H1 (cell line): Measurements from ENCODE around the gene C1orf21. TPM values are rescaled to one million over a fixed set of nuclear protein-coding genes. Genes with fewer than 3 reads are reported as not detected.

Experiments
- CTCF ChIA-PET: fragments of 300-600 bp; sonication (Branson Sonifier 250); formaldehyde crosslinking; loops from one replicate; lab custom pipeline; 2021; ENCODE audit not compliant: partially characterized antibody; lab: Charles Lee
- POLR2A ChIA-PET: fragments of 300-600 bp; sonication (Branson Sonifier 250); formaldehyde crosslinking; loops from one replicate; lab custom pipeline; 2021; ENCODE audit warnings: inconsistent platforms; ENCODE audit not compliant: partially characterized antibody; lab: Charles Lee
- DNase-seq, 2 experiments: peaks; one replicate each; pipeline versions ENCODE4 v3.0.0 to v3.0.0-alpha.2; 2010 to 2022; ENCODE audit warnings: low spot score in 2 of 2, low read depth in 1 of 2, mixed read lengths in 1 of 2
- FAIRE-seq: peaks from 2 replicates; lab custom pipeline; 2011; peaks lifted over from hg19 to GRCh38; lab: Jason Lieb, UNC
- H2AFZ ChIP-seq: 2 replicates; pipeline ENCODE4 v1.8.1; 2012; ENCODE audit warnings: low read length, inconsistent platforms
- H2AK5ac ChIP-seq: 2 replicates; pipeline ENCODE4 v1.6.1; 2013; ENCODE audit warnings: low read depth, low read length
- H2BK120ac ChIP-seq: replicated peaks from 2 replicates; pipeline ENCODE3; 2013; ENCODE audit warnings: low read depth, low read length, inconsistent platforms
- H2BK12ac ChIP-seq: 2 replicates; pipeline ENCODE4 v1.6.1; 2013; ENCODE audit warnings: low read depth, low read length
- H2BK15ac ChIP-seq: 2 replicates; pipeline ENCODE4 v1.6.1; 2013; ENCODE audit warnings: low read length
- H2BK20ac ChIP-seq: 2 replicates; pipeline ENCODE4 v1.6.1; 2013; ENCODE audit warnings: low read length
- H2BK5ac ChIP-seq: 2 replicates; pipeline ENCODE4 v1.6.1; 2013; ENCODE audit warnings: low read depth, low read length
- H3K14ac ChIP-seq: 2 replicates; pipeline ENCODE4 v1.6.1; 2013; ENCODE audit warnings: inconsistent platforms; ENCODE audit not compliant: insufficient read length
- H3K18ac ChIP-seq: 2 replicates; pipeline ENCODE4 v1.6.1; 2013; ENCODE audit warnings: low read length; ENCODE audit errors: extremely low read depth
- H3K23ac ChIP-seq: 2 replicates; pipeline ENCODE4 v1.6.1; 2013; ENCODE audit warnings: inconsistent platforms; ENCODE audit not compliant: insufficient read length
- H3K23me2 ChIP-seq: 2 replicates; pipeline ENCODE4 v1.6.1; 2013; ENCODE audit warnings: low read depth, low read length
- H3K27ac ChIP-seq: 2 replicates; pipeline ENCODE4 v1.6.1; 2011; ENCODE audit warnings: low read depth, low read length, inconsistent platforms
- H3K27me3 ChIP-seq, 4 experiments: replicated peaks in 1 of 4; 1 replicate in 1 of 4; 2 replicates in 3 of 4; pipeline versions ENCODE4 v1.6.1 to v1.8.1; 2011 to 2013; ENCODE audit warnings: low read length in 3 of 4, mild to moderate bottlenecking in 3 of 4, inconsistent platforms in 2 of 4, mixed read lengths in 2 of 4, moderate library complexity in 1 of 4; ENCODE audit not compliant: control insufficient read depth in 3 of 4, insufficient read depth in 3 of 4; ENCODE audit errors: extremely low read depth in 1 of 4
- H3K36me3 ChIP-seq, 4 experiments: 2 replicates each; pipeline versions ENCODE4 v1.6.1 to v1.8.1; 2011 to 2013; ENCODE audit warnings: mild to moderate bottlenecking in 4 of 4, low read length in 3 of 4, moderate library complexity in 2 of 4, control low read depth in 1 of 4, inconsistent platforms in 1 of 4; ENCODE audit not compliant: insufficient read depth in 4 of 4, control insufficient read depth in 2 of 4
- H3K4ac ChIP-seq: replicated peaks from 2 replicates; pipeline ENCODE3; 2013; ENCODE audit warnings: low read length, low read depth, mixed read lengths, inconsistent platforms; ENCODE audit not compliant: insufficient read length
- H3K4me1 ChIP-seq, 4 experiments: replicated peaks in 1 of 4; 1 replicate in 1 of 4; 2 replicates in 3 of 4; pipeline versions ENCODE4 v1.6.1 to v1.8.1; 2011 to 2013; ENCODE audit warnings: low read length in 3 of 4, inconsistent platforms in 2 of 4, mixed read lengths in 1 of 4; ENCODE audit not compliant: insufficient read depth in 4 of 4, control insufficient read depth in 3 of 4
- H3K4me2 ChIP-seq, 2 experiments: 2 replicates each; pipeline versions ENCODE4 v1.6.1 to v1.8.1; 2011 to 2013; ENCODE audit warnings: low read depth in 2 of 2, low read length in 2 of 2, control low read depth in 1 of 2, inconsistent platforms in 1 of 2, mild to moderate bottlenecking in 1 of 2; ENCODE audit not compliant: insufficient read depth in 1 of 2
- H3K4me3 ChIP-seq, 4 experiments: fragments of 200-600, 300-600 bp in 1 of 4; sonication (generic), shearing (Covaris generic), sonication (Bioruptor Twin) in 1 of 4; 2 replicates each; pipeline versions ENCODE4 v1.5.1 to v1.8.1; 2011 to 2016; ENCODE audit warnings: low read length in 4 of 4, low read depth in 3 of 4, control low read depth in 2 of 4, inconsistent platforms in 2 of 4, mild to moderate bottlenecking in 2 of 4, mixed read lengths in 1 of 4, moderate library complexity in 1 of 4; ENCODE audit not compliant: insufficient read depth in 2 of 4; ENCODE audit errors: extremely low read depth in 1 of 4
- H3K56ac ChIP-seq: replicated peaks from 2 replicates; pipeline ENCODE3; 2013; ENCODE audit warnings: low read depth, mild to moderate bottlenecking, mixed read lengths, low read length, inconsistent platforms; ENCODE audit not compliant: insufficient read length
- H3K79me1 ChIP-seq: 2 replicates; pipeline ENCODE4 v1.6.1; 2013; ENCODE audit warnings: low read depth, low read length, control low read depth
- H3K79me2 ChIP-seq, 2 experiments: 2 replicates each; pipeline versions ENCODE4 v1.6.1 to v1.8.1; 2012 to 2013; ENCODE audit warnings: low read length in 2 of 2, mild to moderate bottlenecking in 2 of 2, inconsistent platforms in 1 of 2; ENCODE audit not compliant: insufficient read depth in 2 of 2, control insufficient read depth in 1 of 2
- H3K9ac ChIP-seq, 4 experiments: replicated peaks in 1 of 4; 1 replicate in 1 of 4; 2 replicates in 3 of 4; pipeline versions ENCODE4 v1.6.1 to v1.8.1; 2011 to 2013; ENCODE audit warnings: low read depth in 3 of 4, low read length in 3 of 4, control low read depth in 2 of 4, mild to moderate bottlenecking in 2 of 4, moderate library complexity in 2 of 4, inconsistent platforms in 1 of 4; ENCODE audit errors: extremely low read depth in 1 of 4
- H3K9me3 ChIP-seq, 2 experiments: 2 replicates each; pipeline versions ENCODE4 v1.6.1 to v1.8.1; 2012 to 2013; ENCODE audit warnings: mild to moderate bottlenecking in 2 of 2, moderate library complexity in 2 of 2, control low read depth in 1 of 2, inconsistent platforms in 1 of 2, low read depth in 1 of 2, low read length in 1 of 2, mixed read lengths in 1 of 2; ENCODE audit not compliant: insufficient read depth in 2 of 2
- H4K20me1 ChIP-seq, 2 experiments: replicated peaks in 1 of 2; 2 replicates each; pipeline versions ENCODE3 to v1.8.1; 2011 to 2013; ENCODE audit warnings: inconsistent platforms in 2 of 2, low read length in 2 of 2, mild to moderate bottlenecking in 1 of 2; ENCODE audit not compliant: insufficient read depth in 2 of 2, control insufficient read depth in 1 of 2
- H4K5ac ChIP-seq: 2 replicates; pipeline ENCODE4 v1.6.1; 2013; ENCODE audit warnings: low read length, low read depth, mixed read lengths, inconsistent platforms; ENCODE audit not compliant: insufficient read length
- H4K8ac ChIP-seq: 2 replicates; pipeline ENCODE4 v1.8.0; 2013; ENCODE audit warnings: mild to moderate bottlenecking, moderate library complexity, low read length, inconsistent platforms; ENCODE audit not compliant: insufficient read depth; ENCODE audit errors: extremely low read depth
- H4K91ac ChIP-seq: replicated peaks from 2 replicates; pipeline ENCODE3; 2013; ENCODE audit warnings: low read length, mixed read lengths, inconsistent platforms; ENCODE audit not compliant: insufficient read length
- WGBS, 2 experiments: shearing (Covaris generic) in 1 of 2; methylation state at CpG; one replicate each; pipeline versions ENCODE4 v1.1.6 to v1.1.7; 2013 to 2015; ENCODE audit warnings: low lambda C conversion rate in 2 of 2, mixed read lengths in 2 of 2, inconsistent platforms in 1 of 2, low coverage in 1 of 2, missing lambda C conversion rate in 1 of 2; ENCODE audit not compliant: insufficient replicate concordance in 2 of 2, insufficient coverage in 1 of 2, insufficient read length in 1 of 2; ENCODE audit errors: extremely low coverage in 1 of 2, missing lambda C conversion rate in 1 of 2; 5-methylcytosine and 5-hydroxymethylcytosine counted together
- polyA plus RNA-seq, 7 experiments: library from polyadenylated mRNA; depleted of rRNA in 3 of 7; stranded (reverse) in 5 of 7; unstranded in 2 of 7; fragments of >200 nt in 5 of 7; fragments of 200-250 nt in 2 of 7; gene quantifications; 1 replicate in 5 of 7; 2 replicates in 1 of 7; 4 replicates in 1 of 7; pipeline versions ENCODE4 v1.2.1 to v1.2.3, GENCODE V29; 2011 to 2013; ENCODE audit warnings: missing spikeins in 2 of 7, mixed read lengths in 2 of 7
- total RNA-seq: library from RNA; stranded (reverse); fragmentation: NEBNext Ultra II Directional; extraction: Animal tissue kit (Norgen Biotek cat#: 25700); gene quantifications from 2 replicates; pipeline ENCODE4 v1.2.1, GENCODE V29; 2021
- TF ChIP-seq, protein P1 (sequence below): IDR thresholded peaks from 2 replicates; pipeline ENCODE4 v1.6.1; 2012; ENCODE audit warnings: low read length, inconsistent platforms

Gene C1orf21
- total and polyA plus RNA-seq, 2 of the 8 experiments (the other 6 are each of a cell fraction or from before 2014, with no cell fraction given), result 16.6 to 51.0 TPM

DNA sequence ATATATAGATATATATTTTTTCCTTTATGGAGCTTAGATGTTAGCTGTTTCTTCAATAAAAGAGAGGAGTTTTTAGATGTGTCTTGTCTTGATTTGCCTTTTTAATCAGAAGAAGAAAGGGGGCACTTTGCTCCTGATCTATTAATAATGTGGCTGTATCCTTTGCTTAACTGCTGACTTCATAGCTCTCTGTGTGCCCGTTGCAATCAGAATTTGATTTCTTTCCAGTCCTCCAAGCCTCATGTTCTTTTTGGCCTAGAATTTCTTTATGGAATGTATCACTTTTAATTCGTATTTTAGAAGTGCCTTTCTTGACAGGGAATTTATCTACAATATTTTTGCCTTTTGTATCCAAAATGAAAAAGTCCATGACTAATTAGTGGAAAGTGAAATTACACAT is 85.3 kb downstream of the C1orf21 start:
- H3K4me1 ChIP-seq, result no peaks in the 10 kb centered on the region; a peak in 3 of 7 replicates
- no peak overlapping the region for H3K14ac ChIP-seq
- H3K4me2 ChIP-seq, result no peak overlapping the region
- no peak overlapping the region for H3K9ac ChIP-seq
- peaks cover 4 to 72% of the 10 kb centered on the region in 2 experiments; a peak in 3 of 4 replicates for H3K79me2 ChIP-seq
- H3K18ac ChIP-seq, result no peak overlapping the region
- no peak overlapping the region for H3K4ac ChIP-seq
- peaks cover 0 to 2% of the 10 kb centered on the region in 2 experiments for H4K20me1 ChIP-seq
- no peak overlapping the region for H2BK5ac ChIP-seq
- no peak overlapping the region for H4K91ac ChIP-seq
- no peaks in the 10 kb centered on the region; the same call in 1 of the 2 replicates for H3K79me1 ChIP-seq
- H3K23me2 ChIP-seq, result no peaks in the 10 kb centered on the region; the same call in 1 of the 2 replicates
- H3K27me3 ChIP-seq, result peaks cover 0 to 2% (median 0%) of the 10 kb centered on the region in 4 experiments; a peak in 1 of 7 replicates
- 86% methylated on average over 2 of the region's 2 CpGs; no CpG with 5 or more reads in 1 of the 2 experiments for WGBS, 2 experiments
- H3K4me3 ChIP-seq, result no peak overlapping the region
- H3K23ac ChIP-seq, result no peak overlapping the region
- H2BK12ac ChIP-seq, result no peak overlapping the region
- POLR2A ChIA-PET, result no interaction called here
- CTCF ChIA-PET, result interaction anchor here (0.7 to 1.4 kb wide), 3 partner anchors 19 to 396 kb away, joined by 3 to 4 read pairs (median 3); no protein-coding TSS in a partner anchor
- no peak overlapping the region for H2BK20ac ChIP-seq
- H3K36me3 ChIP-seq, result peaks cover 0 to 2% (median 0%) of the 10 kb centered on the region in 4 experiments; a peak in 2 of 8 replicates
- no peaks in the 10 kb centered on the region for H3K9me3 ChIP-seq
- FAIRE-seq (no peak), DNase-seq (no peak)
- TF ChIP-seq, protein P1, sequence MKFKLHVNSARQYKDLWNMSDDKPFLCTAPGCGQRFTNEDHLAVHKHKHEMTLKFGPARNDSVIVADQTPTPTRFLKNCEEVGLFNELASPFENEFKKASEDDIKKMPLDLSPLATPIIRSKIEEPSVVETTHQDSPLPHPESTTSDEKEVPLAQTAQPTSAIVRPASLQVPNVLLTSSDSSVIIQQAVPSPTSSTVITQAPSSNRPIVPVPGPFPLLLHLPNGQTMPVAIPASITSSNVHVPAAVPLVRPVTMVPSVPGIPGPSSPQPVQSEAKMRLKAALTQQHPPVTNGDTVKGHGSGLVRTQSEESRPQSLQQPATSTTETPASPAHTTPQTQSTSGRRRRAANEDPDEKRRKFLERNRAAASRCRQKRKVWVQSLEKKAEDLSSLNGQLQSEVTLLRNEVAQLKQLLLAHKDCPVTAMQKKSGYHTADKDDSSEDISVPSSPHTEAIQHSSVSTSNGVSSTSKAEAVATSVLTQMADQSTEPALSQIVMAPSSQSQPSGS, result no peak
- no peak overlapping the region for H2BK120ac ChIP-seq
- no peak overlapping the region for H4K8ac ChIP-seq
- no peak overlapping the region for H3K56ac ChIP-seq
- no peak overlapping the region for H3K27ac ChIP-seq
- no peak overlapping the region for H2AFZ ChIP-seq
- no peak overlapping the region for H4K5ac ChIP-seq
- no peak overlapping the region for H2AK5ac ChIP-seq
- H2BK15ac ChIP-seq, result no peak overlapping the region
